ENCODE results near the gene PPFIA2.

DNA sequence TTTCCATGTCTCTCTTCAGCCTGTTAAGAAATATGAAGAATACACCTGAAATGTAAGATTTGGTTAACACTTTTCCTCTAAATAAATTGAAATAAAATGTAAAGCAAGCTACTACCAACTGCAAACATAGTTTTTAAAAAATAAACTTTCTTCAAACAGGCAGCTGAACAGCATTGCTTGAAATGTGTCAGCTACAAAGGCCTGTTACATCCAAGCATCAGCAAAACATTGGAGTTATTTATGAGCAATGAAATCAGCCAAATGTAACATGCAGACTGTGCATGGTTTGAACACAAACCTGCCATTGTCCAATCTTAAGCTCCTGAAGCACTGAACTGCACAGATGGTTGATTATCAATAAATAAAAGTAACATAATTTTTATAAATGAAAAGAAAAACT, 390.0 kb downstream of the PPFIA2 start:
- TF ChIP-seq, protein P1, sequence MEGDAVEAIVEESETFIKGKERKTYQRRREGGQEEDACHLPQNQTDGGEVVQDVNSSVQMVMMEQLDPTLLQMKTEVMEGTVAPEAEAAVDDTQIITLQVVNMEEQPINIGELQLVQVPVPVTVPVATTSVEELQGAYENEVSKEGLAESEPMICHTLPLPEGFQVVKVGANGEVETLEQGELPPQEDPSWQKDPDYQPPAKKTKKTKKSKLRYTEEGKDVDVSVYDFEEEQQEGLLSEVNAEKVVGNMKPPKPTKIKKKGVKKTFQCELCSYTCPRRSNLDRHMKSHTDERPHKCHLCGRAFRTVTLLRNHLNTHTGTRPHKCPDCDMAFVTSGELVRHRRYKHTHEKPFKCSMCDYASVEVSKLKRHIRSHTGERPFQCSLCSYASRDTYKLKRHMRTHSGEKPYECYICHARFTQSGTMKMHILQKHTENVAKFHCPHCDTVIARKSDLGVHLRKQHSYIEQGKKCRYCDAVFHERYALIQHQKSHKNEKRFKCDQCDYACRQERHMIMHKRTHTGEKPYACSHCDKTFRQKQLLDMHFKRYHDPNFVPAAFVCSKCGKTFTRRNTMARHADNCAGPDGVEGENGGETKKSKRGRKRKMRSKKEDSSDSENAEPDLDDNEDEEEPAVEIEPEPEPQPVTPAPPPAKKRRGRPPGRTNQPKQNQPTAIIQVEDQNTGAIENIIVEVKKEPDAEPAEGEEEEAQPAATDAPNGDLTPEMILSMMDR (IDR thresholded peaks at IDR 0.05): no peak
- TF ChIP-seq POLR2A (IDR thresholded peaks at IDR 0.05): no peak
- TF ChIP-seq EP300 (IDR thresholded peaks at IDR 0.05; ENCODE audit: low read depth): no peak
- no peak for TF ChIP-seq POLR2AphosphoS5 (IDR thresholded peaks at IDR 0.05)
